ENCODE results near the gene PSME3.
A peak's percentile ranks its signal among the peaks of the same experiment; 100 is the strongest.

The PSME3 gene

DNA sequence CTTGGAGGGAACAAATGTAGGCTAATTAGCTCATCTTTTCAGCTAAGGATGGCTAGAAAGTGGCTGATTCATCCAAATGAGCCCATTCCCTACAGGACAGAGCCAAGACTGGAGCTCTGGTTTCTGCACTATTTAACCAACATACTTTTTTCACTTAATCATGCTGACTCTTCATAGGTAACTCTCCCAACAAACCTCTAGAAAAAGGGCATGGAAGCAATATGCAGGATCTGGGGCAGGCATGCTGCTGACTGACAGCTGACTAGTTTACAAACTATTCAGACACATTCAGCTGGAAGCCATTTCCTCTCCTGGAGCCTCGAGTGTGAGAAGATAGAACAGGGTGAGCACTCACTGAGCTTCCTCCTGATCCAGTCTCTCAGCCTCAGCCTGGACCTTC lies 15.3 kb upstream of the PSME3 start:
- no peak for DNase-seq

DNA sequence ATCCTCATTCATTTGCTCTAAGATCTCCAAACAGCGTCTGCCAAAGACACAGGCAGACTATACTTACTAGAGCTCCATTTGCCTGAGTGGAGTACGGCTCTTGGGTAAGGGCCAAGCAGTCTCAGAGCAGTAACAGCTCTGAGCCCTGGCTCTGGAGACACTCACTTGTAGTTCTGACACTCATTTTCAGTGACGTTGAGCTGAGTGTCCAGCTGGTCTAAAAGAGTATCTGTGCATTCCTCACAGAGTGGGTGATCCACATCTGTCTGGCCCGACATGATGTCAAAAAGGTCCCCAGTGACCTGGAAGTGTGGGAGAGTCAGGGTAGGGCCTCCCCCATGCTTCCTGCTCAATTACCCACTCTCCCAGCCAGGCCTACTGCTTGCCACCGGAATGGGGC lies 14.8 kb upstream of the PSME3 start:
- no peak for DNase-seq

DNA sequence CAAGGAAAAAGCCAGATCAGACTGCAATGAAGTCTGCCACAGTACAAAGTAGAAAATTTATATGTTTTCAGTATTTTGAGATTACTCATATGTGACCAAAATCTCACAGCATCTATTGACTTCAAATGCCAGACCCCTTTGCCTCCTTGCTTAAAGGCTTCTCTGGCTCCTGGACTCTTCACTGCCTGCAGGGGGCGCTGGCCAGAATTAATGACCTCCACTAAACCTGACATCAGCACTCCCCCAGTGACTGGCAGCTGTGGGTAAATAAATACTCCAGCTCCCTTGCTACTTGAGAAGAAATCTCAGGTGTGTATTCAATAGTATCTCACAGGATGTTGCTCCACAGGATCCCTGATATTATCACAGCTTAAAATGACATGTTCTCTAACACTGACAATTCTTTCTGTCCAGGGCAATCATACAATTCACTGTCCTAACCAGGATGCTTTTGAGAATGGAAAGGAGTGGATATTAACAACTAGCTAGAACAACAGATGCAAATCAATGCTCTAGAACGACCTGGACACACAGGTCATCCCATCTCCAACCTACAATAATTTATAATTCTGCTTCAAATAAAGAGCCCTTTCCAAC lies 13.2 kb upstream of the PSME3 start:
- DNase-seq = peak; percentile 61 to 70

- DNase-seq = no peak
Measured at GRCh38 chr17:42821176-42821575, 12.0 kb upstream of the PSME3 start.

DNA sequence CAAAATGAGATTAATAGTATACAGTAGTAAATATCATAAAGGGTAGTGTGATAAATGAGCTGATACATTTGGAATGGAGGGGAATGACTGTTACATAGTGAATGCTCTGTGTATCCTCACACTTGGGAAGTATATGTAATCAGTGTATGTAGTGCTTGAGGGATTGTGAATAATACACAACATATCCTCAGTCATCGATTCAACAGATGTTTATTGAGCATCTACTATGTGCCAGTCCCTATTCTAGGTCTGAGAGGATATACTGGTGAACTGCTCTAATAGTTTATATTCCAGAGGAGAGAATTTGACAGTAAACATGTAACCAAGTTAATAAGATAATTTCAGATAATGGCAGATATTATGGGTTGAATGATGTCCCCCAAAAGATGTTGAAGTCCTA lies 5.7 kb upstream of the PSME3 start:
- no peak for DNase-seq

- no peak for DNase-seq
Measured at GRCh38 chr17:42830971-42831370, 2.2 kb upstream of the PSME3 start.

GRCh38 chr17:42832213-42832933 lies 824 bp upstream of the PSME3 start:
- no peak for DNase-seq

DNA sequence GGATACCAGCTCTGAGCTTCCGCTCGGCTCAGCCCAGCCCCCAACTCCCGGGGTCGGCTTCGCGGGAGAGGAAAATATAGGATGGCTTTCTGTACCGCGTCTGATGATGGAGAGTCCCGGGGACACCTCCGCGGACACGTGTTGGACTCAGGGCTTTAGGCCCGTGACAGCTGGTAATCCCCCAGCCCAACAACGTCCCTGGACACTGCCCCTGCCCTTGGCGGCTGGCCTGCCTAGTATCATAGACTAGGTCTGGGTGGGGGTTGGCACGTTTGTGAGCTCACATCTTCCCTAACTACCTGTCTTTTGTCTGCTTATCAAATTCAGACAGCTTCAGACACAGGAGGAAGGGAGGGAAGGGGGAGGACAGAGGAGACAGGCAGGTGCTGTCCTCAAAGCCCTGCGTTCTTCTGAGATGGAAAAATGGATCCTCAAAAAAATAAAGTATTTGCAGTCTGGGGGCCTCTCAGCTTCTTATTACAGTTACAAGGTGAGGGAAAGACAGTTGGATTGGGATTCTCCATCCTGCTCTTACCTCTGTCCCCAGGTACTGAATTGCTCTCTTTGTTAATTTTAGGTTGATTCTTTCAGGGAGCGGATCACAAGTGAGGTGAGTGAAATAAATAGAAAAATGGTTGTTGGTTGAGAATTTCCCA lies 698 bp downstream of the PSME3 start:
- DNase-seq = no peak

DNA sequence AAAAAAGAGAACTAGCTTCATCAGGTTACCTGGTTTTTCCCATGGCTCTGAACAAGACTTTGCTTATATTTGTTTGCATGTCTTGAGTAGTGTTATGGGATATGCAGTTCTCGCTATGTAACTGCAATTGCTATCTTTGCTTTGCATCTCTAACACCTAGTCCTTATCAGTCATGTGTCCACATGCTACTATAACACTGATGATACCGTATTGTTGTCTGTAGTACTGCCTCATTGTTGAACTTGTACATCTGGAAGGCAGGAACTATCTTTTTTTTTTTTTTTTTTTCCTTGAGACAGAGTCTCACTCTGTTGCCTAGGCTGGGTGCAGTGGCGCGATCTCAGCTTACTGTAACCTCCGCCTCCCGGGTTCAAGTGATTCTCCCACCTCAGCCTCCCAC lies 2.5 kb downstream of the PSME3 start:
- DNase-seq = no peak

DNA sequence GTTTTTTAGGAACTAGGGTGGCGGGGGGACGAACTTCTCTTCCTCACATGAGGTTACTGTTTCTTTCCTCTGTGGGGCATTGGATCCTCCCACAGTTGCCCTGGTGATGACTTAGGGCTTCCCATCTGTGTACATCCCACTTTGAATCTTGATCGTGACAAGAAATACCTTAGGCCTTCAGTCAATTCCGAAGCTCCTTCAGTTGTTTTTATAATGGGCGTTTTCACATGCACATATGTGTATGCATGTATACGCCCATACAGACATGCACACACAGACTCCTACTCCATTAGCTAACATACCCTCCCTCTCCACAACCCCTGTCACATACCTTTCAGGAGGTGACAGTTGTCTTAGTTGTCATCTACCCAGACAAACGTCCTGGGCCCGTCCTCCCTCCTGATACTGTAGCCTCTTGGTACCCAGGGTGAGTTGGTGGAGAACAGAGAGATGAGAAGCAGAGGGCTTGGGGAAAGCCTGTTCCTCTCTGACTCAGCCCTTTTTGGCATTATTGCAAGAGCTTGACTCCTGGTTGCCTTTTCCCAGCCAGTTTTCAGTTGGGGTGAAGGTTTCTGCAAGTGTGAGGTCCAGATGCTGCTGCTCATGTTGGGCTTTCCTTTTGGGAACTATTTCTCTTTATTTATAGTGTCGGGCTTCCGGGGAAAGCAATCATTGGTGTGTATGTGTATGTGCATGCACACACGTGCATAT lies 8.9 kb downstream of the PSME3 start:
- DNase-seq = no peak

DNA sequence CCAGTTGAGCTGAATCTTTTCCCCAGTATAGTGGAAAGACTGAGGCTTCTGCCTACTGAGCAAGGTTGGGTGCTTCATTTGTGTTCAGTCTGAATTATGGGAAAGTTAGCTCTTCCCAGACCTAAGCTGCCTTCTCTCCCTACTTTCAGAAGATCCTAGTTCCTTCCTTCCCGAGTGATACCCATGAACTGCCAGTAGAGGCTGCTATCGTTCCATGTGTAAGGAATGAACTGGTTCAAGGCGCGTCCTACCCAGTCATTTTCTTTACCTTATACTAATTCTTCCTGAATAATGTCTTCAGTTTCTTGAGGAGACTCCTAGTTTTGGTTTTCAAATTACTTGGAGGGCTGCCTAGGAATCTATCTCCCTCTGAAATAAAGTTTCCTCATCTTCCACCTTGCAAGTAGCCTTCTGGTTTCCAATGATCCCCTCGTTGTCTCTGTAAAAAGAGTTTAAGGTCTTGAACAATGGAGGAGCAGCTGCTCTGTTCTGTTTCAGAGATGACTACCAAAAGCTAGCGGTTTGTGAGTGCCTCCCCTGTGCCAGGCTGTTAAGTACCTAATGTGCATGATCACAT lies 10.2 kb downstream of the PSME3 start:
- peak; percentile 63 to 70 for DNase-seq

DNA sequence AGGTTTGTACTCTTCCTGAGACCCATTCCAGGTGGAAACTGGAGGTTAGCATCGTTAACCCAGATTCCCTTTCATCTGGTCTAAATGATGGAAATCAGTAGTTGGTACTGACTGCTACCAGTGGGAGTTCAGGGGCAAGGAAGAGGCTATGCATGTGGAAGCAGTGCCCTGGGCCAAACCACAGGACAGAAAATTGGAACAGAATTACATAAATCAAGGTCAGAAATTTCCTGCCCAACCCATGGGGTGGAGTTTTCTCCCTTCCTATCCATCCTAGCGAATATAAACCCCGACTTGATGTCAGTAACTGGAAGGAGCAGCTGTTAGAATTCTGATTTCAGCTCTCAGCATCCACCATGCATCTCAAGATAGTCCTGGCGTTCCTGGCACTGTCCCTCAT lies 11.1 kb downstream of the PSME3 start, which contains the start of gene AOC2:
AOC2 (plus strand) TSS at position 310 of the 400 bp plus-strand sequence; CDS start at position 357, 47 bp downstream.
- no peak for DNase-seq

DNA sequence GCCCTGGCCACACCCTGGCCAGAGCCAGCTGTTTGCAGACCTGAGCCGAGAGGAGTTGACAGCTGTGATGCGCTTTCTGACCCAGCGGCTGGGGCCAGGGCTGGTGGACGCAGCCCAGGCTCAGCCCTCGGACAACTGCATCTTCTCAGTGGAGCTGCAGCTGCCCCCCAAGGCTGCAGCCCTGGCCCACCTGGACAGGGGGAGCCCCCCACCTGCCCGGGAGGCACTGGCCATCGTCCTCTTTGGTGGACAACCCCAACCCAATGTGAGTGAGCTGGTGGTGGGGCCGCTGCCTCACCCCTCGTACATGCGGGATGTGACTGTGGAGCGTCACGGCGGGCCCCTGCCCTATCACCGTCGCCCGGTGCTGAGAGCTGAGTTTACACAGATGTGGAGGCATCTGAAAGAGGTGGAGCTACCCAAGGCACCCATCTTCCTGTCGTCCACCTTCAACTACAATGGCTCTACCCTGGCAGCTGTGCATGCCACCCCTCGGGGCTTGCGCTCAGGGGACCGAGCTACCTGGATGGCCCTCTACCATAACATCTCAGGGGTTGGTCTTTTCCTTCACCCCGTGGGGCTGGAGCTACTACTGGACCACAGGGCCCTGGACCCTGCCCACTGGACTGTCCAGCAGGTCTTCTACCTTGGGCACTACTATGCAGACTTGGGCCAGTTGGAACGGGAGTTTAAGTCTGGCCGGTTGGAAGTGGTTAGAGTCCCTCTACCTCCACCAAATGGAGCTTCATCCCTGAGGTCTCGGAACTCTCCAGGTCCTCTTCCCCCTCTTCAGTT lies 11.8 kb downstream of the PSME3 start:
- DNase-seq = no peak

DNA sequence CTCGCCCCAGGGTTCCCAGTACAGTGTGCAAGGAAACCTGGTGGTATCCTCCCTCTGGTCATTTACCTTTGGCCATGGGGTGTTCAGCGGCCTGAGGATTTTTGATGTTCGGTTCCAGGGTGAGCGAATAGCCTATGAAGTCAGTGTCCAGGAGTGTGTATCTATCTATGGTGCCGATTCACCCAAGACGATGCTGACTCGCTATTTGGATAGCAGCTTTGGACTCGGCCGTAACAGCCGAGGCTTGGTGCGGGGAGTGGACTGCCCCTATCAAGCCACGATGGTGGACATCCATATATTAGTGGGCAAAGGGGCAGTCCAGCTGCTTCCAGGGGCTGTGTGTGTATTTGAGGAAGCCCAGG lies 12.3 kb downstream of the PSME3 start:
- no peak for DNase-seq

- peak; percentile 50 to 51 for DNase-seq
Measured at GRCh38 chr17:42845918-42846593, 12.9 kb downstream of the PSME3 start.

GRCh38 chr17:42846594-42847280 lies 13.5 kb downstream of the PSME3 start:
- peak; percentile 77 to 78 for DNase-seq

- no peak for DNase-seq
Measured at GRCh38 chr17:42848093-42848492, 14.9 kb downstream of the PSME3 start.

DNA sequence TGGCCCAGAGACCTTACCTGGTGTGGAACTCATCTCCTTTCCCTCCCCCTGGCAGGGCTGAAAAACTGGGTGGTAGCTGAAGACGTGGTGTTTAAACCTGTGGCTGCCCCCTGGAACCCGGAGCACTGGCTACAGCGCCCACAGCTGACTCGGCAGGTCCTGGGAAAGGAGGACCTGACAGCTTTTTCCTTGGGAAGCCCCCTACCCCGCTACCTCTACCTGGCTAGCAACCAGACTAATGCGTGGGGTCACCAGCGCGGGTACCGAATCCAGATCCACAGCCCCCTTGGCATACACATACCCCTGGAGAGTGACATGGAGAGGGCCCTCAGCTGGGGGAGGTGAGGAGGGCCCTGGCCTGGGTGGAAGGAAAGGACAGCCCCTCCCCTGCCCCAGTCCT lies 15.8 kb downstream of the PSME3 start:
- DNase-seq = no peak

GRCh38 chr17:42849451-42850181 lies 16.4 kb downstream of the PSME3 start:
- DNase-seq = no peak

DNA sequence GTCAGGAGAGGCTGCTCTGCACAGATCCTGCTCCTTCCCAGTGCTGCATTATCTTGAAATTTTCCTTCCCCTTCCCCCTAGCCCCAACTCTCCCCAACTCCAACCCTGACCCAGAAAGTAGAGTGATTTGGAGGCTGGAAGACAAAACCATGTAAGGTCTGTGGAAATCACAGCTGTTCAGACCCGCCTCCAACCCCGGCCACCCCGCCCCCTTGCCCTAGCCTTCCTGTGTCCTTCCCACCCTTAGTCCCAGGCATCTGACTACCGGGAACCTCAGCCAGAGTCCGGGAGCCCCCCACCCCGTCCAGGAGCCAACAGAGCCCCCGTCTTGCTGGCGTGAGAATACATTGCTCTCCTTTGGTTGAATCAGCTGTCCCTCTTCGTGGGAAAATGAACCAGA lies 17.8 kb downstream of the PSME3 start, which contains the start of gene AOC3:
AOC3 (plus strand) TSS at position 246 of the 400 bp plus-strand sequence; CDS start at position 391, 145 bp downstream.
- DNase-seq = no peak

Measured in inflammatory macrophage (primary cell).